HCT116 (cell line): ENCODE measurements around the gene GALNT17. TPM values are rescaled to one million over a fixed set of nuclear protein-coding genes. Genes with fewer than 3 reads are reported as not detected.

Experiments used
- ATAC-seq: fragments of 200-7000 bp; cut with Tn5 transposase; 2 replicates; pipeline ENCODE4 v1.9.1; 2020; ENCODE audit warnings: mild to moderate bottlenecking, moderate library complexity
- BruUV-seq: library from RNA; stranded (reverse); fragments of 400-500 nt; replicated peaks from 2 replicates; lab custom pipeline; 2021; lab: Mats Ljungman, UMichigan
- CTCF ChIA-PET: fragments of 300-600 bp; sonication (Branson Sonifier 250); formaldehyde crosslinking; loops from one replicate; lab custom pipeline; 2021; ENCODE audit warnings: antibody characterized with exemption; lab: Charles Lee
- POLR2A ChIA-PET: fragments of 300-600, 350-600 bp; sonication (Branson Sonifier 250); formaldehyde crosslinking; loops from one replicate; lab custom pipeline; 2021; ENCODE audit warnings: antibody characterized with exemption; lab: Charles Lee
- RAD21 ChIA-PET, 2 experiments: fragments of 300-600 bp; sonication (Branson Sonifier 250); formaldehyde crosslinking; loops; one replicate each; lab custom pipeline; 2023; ENCODE audit warnings: low total read pairs in 2 of 2; ENCODE audit not compliant: uncharacterized antibody in 2 of 2, unreplicated experiment in 2 of 2, low non-redundant PET in 1 of 2; lab: Charles Lee
- DNase-seq: peaks from one replicate; pipeline ENCODE4 v3.0.0-alpha.2; 2010; ENCODE audit warnings: low read depth, low spot score
- H2AFZ ChIP-seq: fragments of 200-600 bp; shearing (Covaris generic), sonication (generic); 2 replicates; pipeline ENCODE4 v1.6.1; 2017; ENCODE audit warnings: low read depth, mixed run types, mixed read lengths, antibody characterized with exemption, low read length; ENCODE audit not compliant: poor library complexity, severe bottlenecking
- H3K27ac ChIP-seq: 2 replicates; pipeline ENCODE4 v1.5.1; 2012; ENCODE audit warnings: low read depth, low read length
- H3K27me3 ChIP-seq: fragments of 200-600 bp; sonication (generic); 2 replicates; pipeline ENCODE4 v1.6.1; 2016; ENCODE audit warnings: mixed run types, low read length, mixed read lengths; ENCODE audit not compliant: insufficient read depth
- H3K36me3 ChIP-seq, 2 experiments: fragments of 200-500 bp in 1 of 2; fragments of 200-600 bp in 1 of 2; sonication (Bioruptor generic) in 1 of 2; sonication (generic) in 1 of 2; 2 replicates each; pipeline versions ENCODE4 v1.5.1 to v1.6.1; 2014 to 2016; ENCODE audit warnings: low read length in 2 of 2, inconsistent platforms in 1 of 2, mixed read lengths in 1 of 2, mixed run types in 1 of 2; ENCODE audit not compliant: insufficient read depth in 2 of 2, control insufficient read depth in 1 of 2
- H3K4me1 ChIP-seq, 2 experiments: fragments of 200-600 bp in 1 of 2; sonication (generic) in 1 of 2; 2 replicates each; pipeline versions ENCODE4 v1.5.1 to v1.6.1; 2012 to 2017; ENCODE audit warnings: low read length in 2 of 2, inconsistent platforms in 1 of 2, mild to moderate bottlenecking in 1 of 2, mixed read lengths in 1 of 2, mixed run types in 1 of 2, moderate library complexity in 1 of 2; ENCODE audit not compliant: insufficient read depth in 2 of 2, control insufficient read depth in 1 of 2
- H3K4me2 ChIP-seq: fragments of 200-600 bp; sonication (generic); 2 replicates; pipeline ENCODE4 v1.6.1; 2017; ENCODE audit warnings: mixed run types, low read length, mixed read lengths
- H3K4me3 ChIP-seq, 2 experiments: fragments of 200-600 bp in 1 of 2; sonication (generic) in 1 of 2; replicated peaks in 1 of 2; 2 replicates each; pipeline ENCODE4 v1.5.1; 2011 to 2016; ENCODE audit warnings: low read length in 2 of 2, control low read depth in 1 of 2, low read depth in 1 of 2, mild to moderate bottlenecking in 1 of 2, mixed read lengths in 1 of 2, mixed run types in 1 of 2
- H3K79me2 ChIP-seq: fragments of 200-600 bp; sonication (generic); 2 replicates; pipeline ENCODE4 v1.6.1; 2017; ENCODE audit warnings: mild to moderate bottlenecking, mixed run types, low read length, moderate library complexity, mixed read lengths; ENCODE audit not compliant: insufficient read depth
- H3K9ac ChIP-seq: fragments of 200-600 bp; sonication (generic); 2 replicates; pipeline ENCODE4 v1.6.1; 2016; ENCODE audit warnings: low read length, mixed read lengths
- H3K9me2 ChIP-seq: fragments of 200-600 bp; sonication (generic), shearing (Covaris generic); 2 replicates; pipeline ENCODE4 v1.6.1; 2017; ENCODE audit warnings: mixed run types, mild to moderate bottlenecking, moderate library complexity; ENCODE audit not compliant: insufficient read depth
- H3K9me3 ChIP-seq, 2 experiments: fragments of 200-500 bp in 1 of 2; fragments of 200-600 bp in 1 of 2; sonication (Bioruptor generic) in 1 of 2; sonication (generic) in 1 of 2; 2 replicates each; pipeline ENCODE4 v1.6.1; 2014 to 2017; ENCODE audit warnings: low read length in 2 of 2, mixed read lengths in 2 of 2, inconsistent platforms in 1 of 2, low read depth in 1 of 2, mild to moderate bottlenecking in 1 of 2, mixed run types in 1 of 2, moderate library complexity in 1 of 2; ENCODE audit not compliant: control insufficient read depth in 1 of 2, insufficient read depth in 1 of 2
- H4K20me1 ChIP-seq: fragments of 200-600 bp; sonication (generic), shearing (Covaris generic); 2 replicates; pipeline ENCODE4 v1.6.1; 2017; ENCODE audit warnings: mixed run types, mild to moderate bottlenecking, moderate library complexity; ENCODE audit not compliant: insufficient read depth
- FOSL1 ChIP-seq: IDR thresholded peaks from 2 replicates; pipeline ENCODE4 v1.6.1; 2012; ENCODE audit warnings: low read depth
- SIN3A ChIP-seq: IDR thresholded peaks from 2 replicates; pipeline ENCODE4 v1.6.1; 2012; ENCODE audit warnings: low read depth
- YY1 ChIP-seq: IDR thresholded peaks from 2 replicates; pipeline ENCODE4 v1.6.1; 2011; ENCODE audit warnings: low read length, low read depth, moderate library complexity, mild to moderate bottlenecking; ENCODE audit not compliant: insufficient replicate concordance; ENCODE audit errors: extremely low read depth
- intact Hi-C: fragments of 100-400 bp; cut with micrococcal nuclease; formaldehyde crosslinking; loops from 2 replicates; pipeline ENCODE4 v1.10.0; 2022
- total RNA-seq: library from RNA; stranded (reverse); gene quantifications from one replicate; pipeline ENCODE4 v1.2.1, GENCODE V29; 2021; ENCODE audit not compliant: unreplicated experiment
- TF ChIP-seq, protein P1 (sequence below): IDR thresholded peaks from 2 replicates; pipeline ENCODE4 v1.6.1; 2011; ENCODE audit warnings: mild to moderate bottlenecking, low read length, moderate library complexity; ENCODE audit not compliant: insufficient replicate concordance; ENCODE audit errors: extremely low read depth
- TF ChIP-seq, protein P2 (sequence below): IDR thresholded peaks from 2 replicates; pipeline ENCODE4 v1.6.1; 2012

The GALNT17 gene
- total RNA-seq, 1 experiment from 2014 or later: not detected

DNA sequence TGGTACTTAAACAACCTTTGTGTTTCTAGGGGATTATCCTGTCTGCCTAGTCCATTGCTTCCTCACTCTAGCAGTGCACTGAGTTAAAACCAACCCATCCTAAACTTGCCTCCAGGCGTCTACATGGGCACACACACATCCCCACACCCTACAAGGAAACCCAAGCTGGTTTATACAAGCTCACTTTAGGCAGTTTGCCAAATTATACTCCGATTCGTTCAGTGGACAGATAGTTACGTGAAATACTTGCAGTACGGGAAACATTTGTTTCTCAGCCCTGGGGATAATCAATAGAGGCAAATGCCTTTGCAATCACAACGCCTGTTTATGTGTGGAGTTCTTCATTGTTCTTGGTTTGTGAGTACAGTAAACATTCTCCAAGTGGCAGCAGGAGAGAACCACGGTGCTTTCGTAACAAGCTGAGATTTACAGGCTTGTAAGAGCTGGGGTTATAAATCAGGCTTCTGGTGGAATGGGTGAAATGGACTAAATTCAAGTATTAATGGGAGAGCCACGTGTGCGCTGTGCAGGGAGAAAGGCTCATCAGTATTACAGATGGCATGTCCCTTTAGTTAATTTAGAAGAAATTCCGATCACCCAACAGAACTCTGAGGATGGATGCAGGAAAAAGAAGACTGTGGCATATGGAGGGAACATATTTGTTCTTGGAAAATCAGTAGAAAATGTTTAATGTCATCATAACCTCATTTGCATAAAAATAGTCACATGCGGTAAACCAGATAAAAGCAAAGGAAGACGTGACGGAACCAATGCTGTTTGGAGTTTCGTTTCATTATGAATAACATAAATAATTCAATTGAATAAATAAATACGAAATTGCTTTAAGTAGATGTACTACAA is 217.1 kb downstream of the GALNT17 start:
- H3K9me3 ChIP-seq: peaks cover 4 to 22% of the 10 kb centered on the region in 2 experiments; a peak in 2 of 4 replicates
- H2AFZ ChIP-seq: no peak overlapping the region
- RAD21 ChIA-PET: no interaction called here
- no peaks in the 10 kb centered on the region for H3K79me2 ChIP-seq
- H3K36me3 ChIP-seq: no peaks in the 10 kb centered on the region
- no peaks in the 10 kb centered on the region for H4K20me1 ChIP-seq
- no TSS peak for BruUV-seq
- H3K9ac ChIP-seq: no peak overlapping the region
- H3K4me1 ChIP-seq: no peaks in the 10 kb centered on the region
- TF ChIP-seq, protein P1, sequence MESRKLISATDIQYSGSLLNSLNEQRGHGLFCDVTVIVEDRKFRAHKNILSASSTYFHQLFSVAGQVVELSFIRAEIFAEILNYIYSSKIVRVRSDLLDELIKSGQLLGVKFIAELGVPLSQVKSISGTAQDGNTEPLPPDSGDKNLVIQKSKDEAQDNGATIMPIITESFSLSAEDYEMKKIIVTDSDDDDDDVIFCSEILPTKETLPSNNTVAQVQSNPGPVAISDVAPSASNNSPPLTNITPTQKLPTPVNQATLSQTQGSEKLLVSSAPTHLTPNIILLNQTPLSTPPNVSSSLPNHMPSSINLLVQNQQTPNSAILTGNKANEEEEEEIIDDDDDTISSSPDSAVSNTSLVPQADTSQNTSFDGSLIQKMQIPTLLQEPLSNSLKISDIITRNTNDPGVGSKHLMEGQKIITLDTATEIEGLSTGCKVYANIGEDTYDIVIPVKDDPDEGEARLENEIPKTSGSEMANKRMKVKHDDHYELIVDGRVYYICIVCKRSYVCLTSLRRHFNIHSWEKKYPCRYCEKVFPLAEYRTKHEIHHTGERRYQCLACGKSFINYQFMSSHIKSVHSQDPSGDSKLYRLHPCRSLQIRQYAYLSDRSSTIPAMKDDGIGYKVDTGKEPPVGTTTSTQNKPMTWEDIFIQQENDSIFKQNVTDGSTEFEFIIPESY: no peak
- TF ChIP-seq SIN3A (no peak), YY1 (no peak), FOSL1 (no peak)
- TF ChIP-seq, protein P2, sequence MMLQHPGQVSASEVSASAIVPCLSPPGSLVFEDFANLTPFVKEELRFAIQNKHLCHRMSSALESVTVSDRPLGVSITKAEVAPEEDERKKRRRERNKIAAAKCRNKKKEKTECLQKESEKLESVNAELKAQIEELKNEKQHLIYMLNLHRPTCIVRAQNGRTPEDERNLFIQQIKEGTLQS: no peak
- DNase-seq (no peak), ATAC-seq (no peak)
- intact Hi-C loops: no loop called here
- CTCF ChIA-PET: no interaction called here
- no peak overlapping the region for H3K4me2 ChIP-seq
- H3K27me3 ChIP-seq: no peaks in the 10 kb centered on the region
- POLR2A ChIA-PET: no interaction called here
- no peak overlapping the region for H3K27ac ChIP-seq
- no peak overlapping the region for H3K4me3 ChIP-seq
- no peaks in the 10 kb centered on the region for H3K9me2 ChIP-seq
